Activated CD4-positive, alpha-beta T cell treated with anti-CD3 and anti-CD28 coated beads for 36 hours (primary cell): ENCODE data around the gene TSFM. TPM values are rescaled to one million over a fixed set of nuclear protein-coding genes. Genes with fewer than 3 reads are reported as not detected.

ENCODE experiments used
- ATAC-seq: fragments of 200-7000 bp; cut with Tn5 transposase; one replicate; pipeline ENCODE4 v1.10.0; 2021; ENCODE audit warnings: mild to moderate bottlenecking, moderate library complexity
- CTCF ChIA-PET: fragments of 350-600 bp; sonication (Branson Sonifier 250); formaldehyde crosslinking; loops from one replicate; lab custom pipeline; 2021; ENCODE audit warnings: antibody characterized with exemption; lab: Charles Lee
- POLR2A ChIA-PET: fragments of 350-600 bp; sonication (Branson Sonifier 250); formaldehyde crosslinking; loops from one replicate; lab custom pipeline; 2021; ENCODE audit warnings: antibody characterized with exemption, inconsistent platforms; lab: Charles Lee
- DNase-seq: peaks from one replicate; pipeline ENCODE4 v3.0.0-alpha.2; 2020
- H3K27ac Mint-ChIP-seq: one replicate; pipeline ENCODE4 v1.8.0; 2021; ENCODE audit warnings: mixed read lengths
- H3K27me3 Mint-ChIP-seq: one replicate; pipeline ENCODE4 v1.8.0; 2021; ENCODE audit warnings: mixed read lengths
- H3K36me3 Mint-ChIP-seq: one replicate; pipeline ENCODE4 v1.8.0; 2021; ENCODE audit warnings: low read depth, mixed read lengths
- H3K4me1 Mint-ChIP-seq: one replicate; pipeline ENCODE4 v1.8.0; 2021; ENCODE audit warnings: mixed read lengths
- H3K4me3 Mint-ChIP-seq: one replicate; pipeline ENCODE4 v1.8.0; 2021; ENCODE audit warnings: mild to moderate bottlenecking, moderate library complexity, mixed read lengths
- H3K9me3 Mint-ChIP-seq: one replicate; pipeline ENCODE4 v1.8.0; 2021; ENCODE audit warnings: low read depth, mixed read lengths
- intact Hi-C, 2 experiments: fragments of 100-400 bp; cut with DNase I in 1 of 2; cut with micrococcal nuclease in 1 of 2; formaldehyde crosslinking; loops; one replicate each; pipeline versions ENCODE4 v1.14.2 to v1.15.1; 2022 to 2024; cut with DNase I, micrococcal nuclease
- total RNA-seq, 2 experiments: library from RNA; stranded (reverse); gene quantifications; one replicate each; pipeline ENCODE4 v1.2.3, GENCODE V29; 2021

The TSFM gene
- total RNA-seq, 2 experiments from 2014 or later: 30.7 to 56.9 TPM

GRCh38 chr12:57835366-57836288 is 53.0 kb downstream of the TSFM start:
- Mint-ChIP-seq H3K4me3 (peak overlapping the region; percentile 49), H3K27me3 (no peaks in the 10 kb centered on the region), H3K36me3 (peaks cover 2% of the 10 kb centered on the region), H3K4me1 (peaks cover 87% of the 10 kb centered on the region), H3K9me3 (no peaks in the 10 kb centered on the region), H3K27ac (peak overlapping the region; percentile 85)
- DNase-seq (no peak), ATAC-seq (no peak)
- intact Hi-C loops: loop anchor here (2.0 kb wide), 2 partner anchors 29 to 63 kb away; no protein-coding TSS in a partner anchor
- CTCF ChIA-PET: interaction anchor here (0.6 to 5.2 kb wide), 9 partner anchors 8 to 79 kb away, joined by 3 to 62 read pairs (median 9); no protein-coding TSS in a partner anchor
- POLR2A ChIA-PET: no interaction called here

DNA sequence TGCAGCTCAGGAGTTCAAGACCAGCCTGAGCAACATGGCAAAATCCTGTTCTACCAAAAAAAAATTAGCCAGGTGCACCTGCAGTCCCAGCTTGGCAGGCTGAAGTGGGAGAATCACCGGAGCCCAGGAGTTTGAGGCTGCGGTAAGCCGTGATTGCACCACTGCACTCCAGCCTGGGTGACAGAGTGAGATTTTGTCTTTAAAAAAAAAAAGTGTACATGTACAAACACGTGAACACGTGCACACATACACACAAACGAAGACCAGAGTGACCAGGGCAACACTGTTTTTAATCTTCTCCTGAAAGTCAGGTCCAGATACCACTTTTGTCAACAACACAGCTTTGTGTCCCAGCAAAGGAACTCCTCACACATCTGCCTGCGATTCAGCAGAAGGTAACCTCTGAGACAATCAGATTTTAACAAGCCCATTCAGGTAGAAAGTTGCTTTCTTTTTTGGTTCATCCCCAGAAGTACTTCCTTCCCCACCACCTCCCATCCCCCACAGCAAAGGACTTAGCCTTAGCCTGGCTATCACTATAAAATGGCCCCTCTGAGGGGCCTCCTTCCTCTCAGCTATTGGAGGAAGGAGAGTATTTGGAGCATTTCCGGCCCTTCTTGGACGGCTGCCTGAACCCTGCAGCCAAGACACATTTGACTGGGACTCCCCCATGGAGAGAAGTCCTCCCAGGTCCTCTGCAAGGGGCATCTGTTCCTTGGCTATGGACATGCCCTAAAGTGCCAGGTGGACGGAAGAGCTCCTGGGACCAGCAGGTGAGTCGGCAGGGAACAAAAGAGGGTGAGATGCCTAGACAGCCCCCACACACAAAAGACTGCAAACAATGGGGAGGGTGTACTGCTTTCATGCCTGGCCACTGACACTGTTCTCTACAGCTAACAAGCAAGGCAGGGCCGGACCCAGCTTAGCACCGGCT is 54.1 kb downstream of the TSFM start:
- Mint-ChIP-seq H3K4me3 (peak overlapping the region; percentile 49), H3K27me3 (no peaks in the 10 kb centered on the region), H3K4me1 (peaks cover 94% of the 10 kb centered on the region), H3K36me3 (peaks cover 2% of the 10 kb centered on the region), H3K27ac (peak overlapping the region; percentile 85), H3K9me3 (no peaks in the 10 kb centered on the region)
- POLR2A ChIA-PET: interaction anchor here (0.9 to 1.2 kb wide), 4 partner anchors 10 to 105 kb away, joined by 3 to 5 read pairs (median 4); partner anchors contain the start of genes ATP23 and CTDSP2
- CTCF ChIA-PET: interaction anchor here (0.6 to 5.2 kb wide), 14 partner anchors 7 to 690 kb away, joined by 3 to 62 read pairs (median 7); partner anchors contain the start of gene TSFM
- DNase-seq: peak; percentile 68
- ATAC-seq: peak; percentile 51
- intact Hi-C loops: loop anchor here (2.0 kb wide), 2 partner anchors 28 to 62 kb away; no protein-coding TSS in a partner anchor

DNA sequence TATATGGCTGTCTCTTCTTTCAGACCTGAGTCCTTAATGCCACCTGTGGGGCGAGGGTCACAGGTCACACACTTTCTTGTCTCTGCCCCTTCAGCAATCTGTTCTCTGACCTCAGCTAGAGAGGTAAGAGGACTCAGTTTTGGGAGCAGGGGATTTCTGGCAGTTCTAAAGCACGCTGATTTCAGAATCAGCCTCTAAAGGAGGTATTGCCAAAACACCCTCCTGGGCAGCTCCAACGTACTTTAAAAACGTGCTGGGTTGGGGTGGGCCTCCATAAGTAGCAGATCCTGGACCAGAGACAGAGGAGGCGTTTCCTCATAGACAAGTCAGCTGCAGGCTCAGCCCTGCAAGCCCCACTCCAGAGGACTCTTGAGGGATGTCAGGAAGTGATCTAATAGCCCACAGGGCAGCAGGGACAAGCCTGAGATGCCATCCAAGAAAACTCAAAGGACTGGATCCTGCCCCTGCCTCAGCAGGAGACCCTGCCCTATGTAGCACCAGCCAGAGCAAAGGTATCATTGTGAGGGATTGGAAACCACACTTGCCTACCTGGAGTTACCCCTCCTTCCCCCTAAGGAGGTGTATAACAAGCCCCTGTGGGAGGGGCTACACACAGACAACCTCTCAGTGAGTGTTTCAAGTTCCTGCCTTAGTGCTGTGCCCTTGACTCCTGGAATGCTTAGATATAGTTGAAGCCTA is 55.4 kb downstream of the TSFM start:
- peak overlapping the region; percentile 86 for H3K27ac Mint-ChIP-seq
- ATAC-seq: peak; percentile 23
- ChIA-PET CTCF (interaction anchor here (0.5 to 4.8 kb wide), 10 partner anchors 27 to 689 kb away, joined by 3 to 57 read pairs (median 5); partner anchors contain the start of gene TSFM), POLR2A (interaction anchor here (0.7 to 1.4 kb wide), 4 partner anchors 27 to 431 kb away, joined by 3 to 5 read pairs (median 4); partner anchors contain the start of gene CYP27B1)
- no peak overlapping the region for H3K4me3 Mint-ChIP-seq
- H3K4me1 Mint-ChIP-seq: peaks cover 94% of the 10 kb centered on the region
- intact Hi-C loops: loop anchor here (2.0 kb wide), 2 partner anchors 27 to 61 kb away; no protein-coding TSS in a partner anchor
- no peaks in the 10 kb centered on the region for H3K27me3 Mint-ChIP-seq
- H3K36me3 Mint-ChIP-seq: peaks cover 2% of the 10 kb centered on the region
- H3K9me3 Mint-ChIP-seq: no peaks in the 10 kb centered on the region
- no peak for DNase-seq

DNA sequence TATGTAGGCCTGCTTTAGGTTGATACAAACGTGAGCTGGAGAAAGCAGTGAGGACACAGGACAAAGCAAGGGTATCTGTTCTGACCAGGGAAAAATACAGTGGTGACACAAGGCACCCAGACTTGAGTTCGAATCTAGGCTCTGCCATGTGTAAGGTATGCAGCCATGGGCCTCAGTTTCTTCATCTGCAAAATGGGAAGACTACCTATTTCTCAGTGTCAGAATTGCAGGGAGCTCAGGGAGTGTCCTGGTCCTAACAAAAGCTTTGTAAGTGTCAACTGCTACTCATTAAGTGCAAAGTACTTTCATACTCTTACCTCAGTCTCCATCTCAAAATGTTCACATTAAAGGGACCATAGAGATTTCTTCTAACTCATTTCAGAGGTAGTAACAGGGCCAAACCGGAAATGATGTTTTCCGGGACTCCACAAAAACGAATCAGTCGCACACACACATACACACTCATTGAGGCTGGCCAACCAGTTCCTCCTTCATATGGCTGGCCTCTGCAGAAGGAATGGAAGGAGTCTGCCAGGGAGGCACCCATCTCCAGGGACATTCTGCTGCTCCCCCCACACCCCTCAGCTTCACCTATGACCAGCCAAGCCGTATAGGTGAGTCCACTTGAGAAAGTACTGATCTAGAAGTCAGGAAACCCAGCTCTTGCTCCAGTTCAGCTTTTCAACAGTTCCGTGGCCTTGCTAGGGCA is 56.2 kb downstream of the TSFM start:
- peak; percentile 69 for DNase-seq
- intact Hi-C loops: no loop called here
- H3K36me3 Mint-ChIP-seq: peaks cover 2% of the 10 kb centered on the region
- ATAC-seq: peak; percentile 67
- no peaks in the 10 kb centered on the region for H3K27me3 Mint-ChIP-seq
- POLR2A ChIA-PET: interaction anchor here (1.0 to 1.4 kb wide), 3 partner anchors 9 to 72 kb away, joined by 3 read pairs; partner anchors contain the start of gene CYP27B1
- peaks cover 94% of the 10 kb centered on the region for H3K4me1 Mint-ChIP-seq
- peak overlapping the region; percentile 86 for H3K27ac Mint-ChIP-seq
- peak overlapping the region; percentile 46 for H3K4me3 Mint-ChIP-seq
- no peaks in the 10 kb centered on the region for H3K9me3 Mint-ChIP-seq
- CTCF ChIA-PET: interaction anchor here (0.9 to 4.8 kb wide), 4 partner anchors 57 to 71 kb away, joined by 3 to 57 read pairs (median 17); no protein-coding TSS in a partner anchor

DNA sequence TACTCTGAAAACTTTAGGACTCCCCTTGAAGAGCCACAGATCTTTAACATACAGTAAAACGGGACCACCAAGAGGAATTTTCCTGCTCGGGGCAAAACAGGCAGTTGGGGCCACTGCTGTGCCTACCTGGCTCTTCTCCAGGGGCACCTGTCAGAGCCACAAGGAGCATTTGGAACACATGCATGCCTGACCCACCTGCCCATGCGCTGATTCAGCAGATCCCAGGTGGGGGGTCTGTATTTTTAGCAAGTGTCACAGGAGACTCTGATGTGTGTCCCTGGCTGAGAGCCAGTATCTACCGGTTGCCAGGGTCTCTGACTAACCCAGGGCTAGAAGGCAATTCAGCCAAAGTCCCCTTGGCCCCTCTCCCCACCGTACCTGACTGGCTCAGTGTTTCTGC is 57.4 kb downstream of the TSFM start:
- intact Hi-C loops: no loop called here
- ChIA-PET POLR2A (interaction anchor here (0.6 kb wide), 1 partner anchor 122 kb away, joined by 4 read pairs; no protein-coding TSS in a partner anchor), CTCF (interaction anchor here (0.6 to 2.1 kb wide), 3 partner anchors 11 to 65 kb away, joined by 3 to 7 read pairs (median 4); no protein-coding TSS in a partner anchor)
- Mint-ChIP-seq H3K36me3 (peaks cover 2% of the 10 kb centered on the region), H3K4me1 (peaks cover 91% of the 10 kb centered on the region), H3K9me3 (no peaks in the 10 kb centered on the region), H3K27me3 (no peaks in the 10 kb centered on the region), H3K27ac (peak overlapping the region; percentile 86), H3K4me3 (peak overlapping the region; percentile 46)
- DNase-seq: no peak
- ATAC-seq: no peak

DNA sequence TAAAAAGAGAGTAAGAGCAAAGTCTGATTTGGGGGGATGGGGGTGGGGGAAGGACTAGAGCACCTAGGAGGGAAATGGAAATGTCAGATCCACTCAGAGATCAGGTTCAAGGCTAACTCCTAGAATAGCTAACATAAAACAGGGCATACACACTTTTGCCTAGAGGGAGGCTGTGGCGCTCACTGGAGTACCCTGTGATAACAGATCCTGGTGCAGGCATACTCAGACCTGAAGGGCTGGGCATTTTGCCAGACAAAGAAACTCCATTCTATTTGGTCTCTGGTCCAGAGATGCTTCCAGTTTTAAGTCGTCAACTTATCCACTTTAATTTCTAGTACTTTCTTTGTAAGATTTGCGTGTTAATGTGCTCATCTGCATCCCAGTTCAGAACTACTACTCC is 58.1 kb downstream of the TSFM start:
- DNase-seq (no peak), ATAC-seq (no peak)
- peak overlapping the region; percentile 78 for H3K27ac Mint-ChIP-seq
- H3K36me3 Mint-ChIP-seq: peaks cover 2% of the 10 kb centered on the region
- H3K4me3 Mint-ChIP-seq: no peak overlapping the region
- POLR2A ChIA-PET: interaction anchor here (0.6 kb wide), 1 partner anchor 121 kb away, joined by 4 read pairs; no protein-coding TSS in a partner anchor
- H3K27me3 Mint-ChIP-seq: no peaks in the 10 kb centered on the region
- H3K9me3 Mint-ChIP-seq: no peaks in the 10 kb centered on the region
- CTCF ChIA-PET: interaction anchor here (0.6 to 2.1 kb wide), 4 partner anchors 11 to 64 kb away, joined by 3 to 7 read pairs (median 4); no protein-coding TSS in a partner anchor
- H3K4me1 Mint-ChIP-seq: peaks cover 86% of the 10 kb centered on the region
- intact Hi-C loops: no loop called here

GRCh38 chr12:57841445-57841844 is 58.9 kb downstream of the TSFM start:
- Mint-ChIP-seq H3K27me3 (no peaks in the 10 kb centered on the region), H3K27ac (peak overlapping the region; percentile 78), H3K9me3 (no peaks in the 10 kb centered on the region), H3K4me3 (no peak overlapping the region), H3K36me3 (peaks cover 2% of the 10 kb centered on the region), H3K4me1 (peaks cover 79% of the 10 kb centered on the region)
- intact Hi-C loops: no loop called here
- ATAC-seq (no peak), DNase-seq (no peak)
- CTCF ChIA-PET: interaction anchor here (2.1 to 4.9 kb wide), 3 partner anchors 7 to 63 kb away, joined by 7 to 62 read pairs (median 15); no protein-coding TSS in a partner anchor
- POLR2A ChIA-PET: no interaction called here

- Mint-ChIP-seq H3K4me3 (peak overlapping the region; percentile 78), H3K9me3 (no peaks in the 10 kb centered on the region), H3K27me3 (no peaks in the 10 kb centered on the region), H3K27ac (peak overlapping the region; percentile 68), H3K36me3 (peaks cover 2% of the 10 kb centered on the region), H3K4me1 (peaks cover 71% of the 10 kb centered on the region)
- ChIA-PET POLR2A (interaction anchor here (0.5 to 1.0 kb wide), 4 partner anchors 22 to 57 kb away, joined by 3 to 6 read pairs (median 4); no protein-coding TSS in a partner anchor), CTCF (interaction anchor here (0.6 to 4.9 kb wide), 19 partner anchors 8 to 307 kb away, joined by 3 to 62 read pairs (median 4); partner anchors contain the start of genes AVIL and TSFM)
- intact Hi-C loops: no loop called here
- peak; percentile 69 for DNase-seq
- peak; percentile 28 for ATAC-seq
Measured at GRCh38 chr12:57842342-57843294, 60.0 kb downstream of the TSFM start.
